GM23248 (cell line): ENCODE measurements around the gene SIT1. TPM values are rescaled to one million over a fixed set of nuclear protein-coding genes. Genes with fewer than 3 reads are reported as not detected.

Source experiments
- DNase-seq: peaks from one replicate; pipeline ENCODE4 v3.0.0-alpha.2; 2015
- H2AFZ ChIP-seq: fragments of 200-600 bp; sonication (generic); 2 replicates; pipeline ENCODE4 v1.6.1; 2016; ENCODE audit warnings: antibody characterized with exemption
- H3F3A ChIP-seq: fragments of 200-600 bp; sonication (generic); 2 replicates; pipeline ENCODE4 v1.6.1; 2016; ENCODE audit warnings: mild to moderate bottlenecking, antibody characterized with exemption, mixed run types; ENCODE audit not compliant: insufficient read depth
- H3K27ac ChIP-seq: fragments of 200-600 bp; sonication (generic); 2 replicates; pipeline ENCODE4 v1.5.1; 2016; ENCODE audit warnings: mild to moderate bottlenecking
- H3K27me3 ChIP-seq: fragments of 200-600 bp; sonication (generic); replicated peaks from 2 replicates; pipeline ENCODE4 v1.6.1; 2016; ENCODE audit warnings: mild to moderate bottlenecking; ENCODE audit not compliant: insufficient read depth
- H3K36me3 ChIP-seq: fragments of 200-600 bp; sonication (generic); 2 replicates; pipeline ENCODE4 v1.6.1; 2016; ENCODE audit warnings: low read depth, mild to moderate bottlenecking
- H3K4me1 ChIP-seq: fragments of 200-600 bp; sonication (generic); 2 replicates; pipeline ENCODE4 v1.6.1; 2016; ENCODE audit warnings: mild to moderate bottlenecking; ENCODE audit not compliant: insufficient read depth
- H3K4me2 ChIP-seq: fragments of 200-600 bp; sonication (generic); one replicate; pipeline ENCODE4 v1.6.1; 2016; ENCODE audit warnings: mild to moderate bottlenecking; ENCODE audit not compliant: unreplicated experiment
- H3K4me3 ChIP-seq: fragments of 200-600 bp; sonication (generic); 2 replicates; pipeline ENCODE4 v1.5.1; 2016; ENCODE audit warnings: mild to moderate bottlenecking
- H3K79me2 ChIP-seq: fragments of 200-600 bp; sonication (generic); 2 replicates; pipeline ENCODE4 v1.6.1; 2016; ENCODE audit warnings: mild to moderate bottlenecking; ENCODE audit not compliant: insufficient read depth
- H3K9ac ChIP-seq: fragments of 200-600 bp; sonication (generic); 2 replicates; pipeline ENCODE4 v1.6.1; 2016; ENCODE audit warnings: mild to moderate bottlenecking
- H3K9me2 ChIP-seq: fragments of 200-600 bp; sonication (generic); 2 replicates; pipeline ENCODE4 v1.6.1; 2016; ENCODE audit warnings: mixed run types, mild to moderate bottlenecking, moderate library complexity; ENCODE audit not compliant: insufficient read depth
- H3K9me3 ChIP-seq: fragments of 200-600 bp; sonication (generic); one replicate; pipeline ENCODE4 v1.6.1; 2017; ENCODE audit warnings: low read depth
- H4K20me1 ChIP-seq: fragments of 200-600 bp; sonication (generic); 2 replicates; pipeline ENCODE4 v1.6.0; 2016; ENCODE audit not compliant: insufficient read depth
- EZH2 ChIP-seq: fragments of 200-600 bp; sonication (generic); IDR thresholded peaks from 2 replicates; pipeline ENCODE4 v1.6.1; 2018; ENCODE audit warnings: antibody characterized with exemption, mild to moderate bottlenecking; ENCODE audit not compliant: insufficient read depth, poor library complexity, severe bottlenecking
- EZH2phosphoT487 ChIP-seq: fragments of 200-600 bp; sonication (generic); IDR thresholded peaks from 2 replicates; pipeline ENCODE4 v1.6.1; 2018; ENCODE audit warnings: antibody characterized with exemption, moderate library complexity, mild to moderate bottlenecking, low read depth; ENCODE audit not compliant: insufficient read depth
- WGBS, 2 experiments: methylation state at CpG; one replicate each; pipeline ENCODE4 v1.1.6; 2015 to 2017; ENCODE audit warnings: low lambda C conversion rate in 2 of 2, low coverage in 1 of 2; ENCODE audit errors: missing lambda C conversion rate in 2 of 2; 5-methylcytosine and 5-hydroxymethylcytosine counted together
- in situ Hi-C: fragments of 300-500 bp; cut with MboI; formaldehyde crosslinking; loops from 2 replicates; pipeline ENCODE4 v1.15.0; 2020
- microRNA-seq: library from miRNA; unstranded; fragments of <30 nt; microRNA quantifications from one replicate; pipeline ENCODE4, GENCODE V29; 2016; ENCODE audit warnings: borderline number of aligned reads
- polyA plus RNA-seq: library from polyadenylated mRNA; unstranded; fragments of >200 nt; fragmentation: Nextera tagmentation; extraction: Ambion mirVana; gene quantifications from 2 replicates; pipeline ENCODE4 v1.2.1, GENCODE V29; 2016
- small RNA-seq: library from RNA; depleted of rRNA; stranded (forward); fragments of <200 nt; gene quantifications from one replicate; pipeline ENCODE3, GENCODE V24; 2014; ENCODE audit warnings: low read depth, low replicate concordance
- total RNA-seq: library from RNA; depleted of rRNA; stranded (reverse); fragments of >200 nt; shearing (Covaris generic); gene quantifications from 2 replicates; pipeline ENCODE4 v1.2.3, GENCODE V29; 2014; rRNA removed

SIT1 gene
- total and polyA plus RNA-seq, 2 experiments from 2014 or later, result not detected

- Histone ChIP-seq H4K20me1 (no peaks in the 10 kb centered on the region), H3K4me1 (peaks cover 15% of the 10 kb centered on the region), H3F3A (peaks cover 21% of the 10 kb centered on the region), H3K27ac (peak overlapping the region; percentile 97), H2AFZ (peak overlapping the region; percentile 84), H3K9me2 (no peaks in the 10 kb centered on the region), H3K9me3 (no peaks in the 10 kb centered on the region), H3K4me2 (peak overlapping the region; percentile 94), H3K27me3 (no peaks in the 10 kb centered on the region), H3K9ac (peak overlapping the region; percentile 86), H3K79me2 (peaks cover 25% of the 10 kb centered on the region), H3K36me3 (peaks cover 7% of the 10 kb centered on the region; the same call in 1 of the 2 replicates), H3K4me3 (peak overlapping the region; percentile 75)
- TF ChIP-seq EZH2phosphoT487 (no peak), EZH2 (no peak)
- in situ Hi-C loops, result loop anchor here (25.0 kb wide), 1 partner anchor 108 kb away; no protein-coding TSS in a partner anchor
- 1% methylated on average over 39 to 41 of the region's 41 CpGs for WGBS, 2 experiments
- peak; percentile 100 for DNase-seq
These were observed 46.6 kb downstream of the SIT1 start for GRCh38 chr9:35603986-35604577.

- no peaks in the 10 kb centered on the region for H3K9me2 ChIP-seq
- H3K4me1 ChIP-seq, result peaks cover 15% of the 10 kb centered on the region
- H3K4me3 ChIP-seq, result peak overlapping the region; percentile 73
- H3F3A ChIP-seq, result peaks cover 21% of the 10 kb centered on the region
- in situ Hi-C loops, result loop anchor here (25.0 kb wide), 1 partner anchor 109 kb away; no protein-coding TSS in a partner anchor
- H3K27me3 ChIP-seq, result no peaks in the 10 kb centered on the region
- DNase-seq, result peak; percentile 93
- H3K9ac ChIP-seq, result peak overlapping the region; percentile 86
- peak overlapping the region; percentile 97 for H3K27ac ChIP-seq
- H4K20me1 ChIP-seq, result no peaks in the 10 kb centered on the region
- TF ChIP-seq EZH2 (no peak), EZH2phosphoT487 (no peak)
- peak overlapping the region; percentile 94 for H3K4me2 ChIP-seq
- 1% methylated on average over 18 of the region's 18 CpGs for WGBS, 2 experiments
- peaks cover 25% of the 10 kb centered on the region for H3K79me2 ChIP-seq
- no peaks in the 10 kb centered on the region for H3K9me3 ChIP-seq
- H3K36me3 ChIP-seq, result peaks cover 4% of the 10 kb centered on the region; the same call in 1 of the 2 replicates
- H2AFZ ChIP-seq, result peak overlapping the region; percentile 84
These were observed 47.2 kb downstream of the SIT1 start for GRCh38 chr9:35603506-35603985.

GRCh38 chr9:35599763-35600604, 50.7 kb downstream of the SIT1 start:
- Histone ChIP-seq H3K4me1 (peaks cover 8% of the 10 kb centered on the region), H3K36me3 (no peaks in the 10 kb centered on the region), H3K9me3 (no peaks in the 10 kb centered on the region), H3K9ac (no peak overlapping the region), H3K79me2 (no peaks in the 10 kb centered on the region), H3K4me3 (no peak overlapping the region), H3K9me2 (no peaks in the 10 kb centered on the region), H3K4me2 (no peak overlapping the region), H2AFZ (no peak overlapping the region), H3F3A (peaks cover 21% of the 10 kb centered on the region), H3K27ac (no peak overlapping the region), H4K20me1 (no peaks in the 10 kb centered on the region), H3K27me3 (no peaks in the 10 kb centered on the region)
- TF ChIP-seq EZH2phosphoT487, result no peak
- no peak for TF ChIP-seq EZH2
- peak; percentile 16 for DNase-seq
- WGBS, 2 experiments, result 77 to 79% methylated on average over 14 of the region's 14 CpGs
- in situ Hi-C loops, result loop anchor here (25.0 kb wide), 1 partner anchor 112 kb away; no protein-coding TSS in a partner anchor

Small RNAs within 50 kb of the gene (microRNA-seq; reads per million reads assigned to microRNA genes)
- 2.0 reads per million for gene MIR4667

Small RNAs within 50 kb of the gene (small RNA-seq; reads per million reads assigned to genes)
- gene MIR4667 (not detected), gene RMRP (not detected), gene RN7SL22P (not detected)

Other genes starting within 250 kb of the SIT1 start
- gene RUSC2, start 160.8 kb downstream of the SIT1 start, total RNA-seq, result 74.0 and 78.4 TPM in 2 replicates
- gene RUSC2, start 160.8 kb downstream of the SIT1 start, polyA plus RNA-seq, result 31.7 and 34.0 TPM in 2 replicates
- gene TESK1, start 45.7 kb downstream of the SIT1 start, total RNA-seq, result 21.6 and 33.0 TPM in 2 replicates
- 14.1 and 14.9 TPM in 2 replicates for gene TESK1, start 45.7 kb downstream of the SIT1 start, polyA plus RNA-seq
- gene CD72, start 32.5 kb downstream of the SIT1 start, total RNA-seq, result 3.9 TPM in 1 of 2 replicates, not detected in the other
- 1.6 and 1.9 TPM in 2 replicates for gene CD72, start 32.5 kb downstream of the SIT1 start, polyA plus RNA-seq
- gene RMRP, start 7.1 kb upstream of the SIT1 start, total RNA-seq, result 14,230 and 20,944 TPM in 2 replicates
- gene RMRP, start 7.1 kb upstream of the SIT1 start, polyA plus RNA-seq, result not detected in 2 replicates
- gene CCDC107, start 7.4 kb upstream of the SIT1 start, total RNA-seq, result 20.5 and 28.6 TPM in 2 replicates
- 52.8 and 55.7 TPM in 2 replicates for gene CCDC107, start 7.4 kb upstream of the SIT1 start, polyA plus RNA-seq
- gene ARHGEF39, start 14.3 kb upstream of the SIT1 start, total RNA-seq, result 0.13 and 2.1 TPM in 2 replicates
- 1.6 and 1.8 TPM in 2 replicates for gene ARHGEF39, start 14.3 kb upstream of the SIT1 start, polyA plus RNA-seq
- gene CA9, start 23.0 kb upstream of the SIT1 start, total RNA-seq, result 3.4 and 4.3 TPM in 2 replicates
- 2.3 and 2.7 TPM in 2 replicates for gene CA9, start 23.0 kb upstream of the SIT1 start, polyA plus RNA-seq
- gene TPM2, start 39.0 kb upstream of the SIT1 start, total RNA-seq, result 1,596 and 1,625 TPM in 2 replicates
- 3,527 and 3,584 TPM in 2 replicates for gene TPM2, start 39.0 kb upstream of the SIT1 start, polyA plus RNA-seq
- 527 and 566 TPM in 2 replicates for gene TLN1, start 81.3 kb upstream of the SIT1 start, total RNA-seq
- gene TLN1, start 81.3 kb upstream of the SIT1 start, polyA plus RNA-seq, result 198 and 202 TPM in 2 replicates
- gene CREB3, start 81.7 kb upstream of the SIT1 start, total RNA-seq, result 101 and 111 TPM in 2 replicates
- 113 and 114 TPM in 2 replicates for gene CREB3, start 81.7 kb upstream of the SIT1 start, polyA plus RNA-seq
- 20.3 and 30.0 TPM in 2 replicates for gene GBA2, start 98.3 kb upstream of the SIT1 start, total RNA-seq
- gene GBA2, start 98.3 kb upstream of the SIT1 start, polyA plus RNA-seq, result 24.0 and 27.6 TPM in 2 replicates
- gene RGP1, start 98.4 kb upstream of the SIT1 start, total RNA-seq, result 19.1 and 20.0 TPM in 2 replicates
- 4.7 and 4.8 TPM in 2 replicates for gene RGP1, start 98.4 kb upstream of the SIT1 start, polyA plus RNA-seq
- not detected in 2 replicates for gene MSMP, start 103.3 kb upstream of the SIT1 start, total RNA-seq
- gene MSMP, start 103.3 kb upstream of the SIT1 start, polyA plus RNA-seq, result not detected in 2 replicates
- gene NPR2, start 140.7 kb upstream of the SIT1 start, total RNA-seq, result 26.7 and 26.9 TPM in 2 replicates
- 9.7 and 11.8 TPM in 2 replicates for gene NPR2, start 140.7 kb upstream of the SIT1 start, polyA plus RNA-seq
- 0.76 and 0.97 TPM in 2 replicates for gene SPAG8, start 161.3 kb upstream of the SIT1 start, total RNA-seq
- 1.2 and 1.3 TPM in 2 replicates for gene SPAG8, start 161.3 kb upstream of the SIT1 start, polyA plus RNA-seq
- 16.7 and 30.6 TPM in 2 replicates for gene HINT2, start 164.1 kb upstream of the SIT1 start, total RNA-seq
- 50.7 and 60.5 TPM in 2 replicates for gene HINT2, start 164.1 kb upstream of the SIT1 start, polyA plus RNA-seq
- not detected in 2 replicates for gene FAM221B, start 177.8 kb upstream of the SIT1 start, total RNA-seq
- not detected in 2 replicates for gene FAM221B, start 177.8 kb upstream of the SIT1 start, polyA plus RNA-seq
- gene TMEM8B, start 178.3 kb upstream of the SIT1 start, total RNA-seq, result 3.7 and 3.9 TPM in 2 replicates
- 4.0 and 4.9 TPM in 2 replicates for gene TMEM8B, start 178.3 kb upstream of the SIT1 start, polyA plus RNA-seq
- gene OR13J1, start 219.5 kb upstream of the SIT1 start, total RNA-seq, result not detected in 2 replicates
- gene OR13J1, start 219.5 kb upstream of the SIT1 start, polyA plus RNA-seq, result not detected in 2 replicates